GM18526 (cell line): ENCODE measurements around the gene SCAND1.

Source experiments
- POLR2A ChIP-seq: IDR thresholded peaks from 3 replicates; pipeline ENCODE4 v1.6.1; 2011; ENCODE audit not compliant: insufficient read length; ENCODE audit errors: extremely low read depth

SCAND1 gene

GRCh38 chr20:35971981-35972380 is 17.7 kb upstream of the SCAND1 start:
- TF ChIP-seq POLR2A = no peak

GRCh38 chr20:35968930-35969329 is 14.6 kb upstream of the SCAND1 start:
- no peak for TF ChIP-seq POLR2A

GRCh38 chr20:35967979-35968640 is 13.8 kb upstream of the SCAND1 start, which contains the start of gene CNBD2:
Gene CNBD2 (plus strand): TSS chr20:35968590. CDS start chr20:35968763, 173 bp downstream.
- TF ChIP-seq POLR2A = no peak

GRCh38 chr20:35963878-35964277 is 9.6 kb upstream of the SCAND1 start:
- no peak for TF ChIP-seq POLR2A

DNA sequence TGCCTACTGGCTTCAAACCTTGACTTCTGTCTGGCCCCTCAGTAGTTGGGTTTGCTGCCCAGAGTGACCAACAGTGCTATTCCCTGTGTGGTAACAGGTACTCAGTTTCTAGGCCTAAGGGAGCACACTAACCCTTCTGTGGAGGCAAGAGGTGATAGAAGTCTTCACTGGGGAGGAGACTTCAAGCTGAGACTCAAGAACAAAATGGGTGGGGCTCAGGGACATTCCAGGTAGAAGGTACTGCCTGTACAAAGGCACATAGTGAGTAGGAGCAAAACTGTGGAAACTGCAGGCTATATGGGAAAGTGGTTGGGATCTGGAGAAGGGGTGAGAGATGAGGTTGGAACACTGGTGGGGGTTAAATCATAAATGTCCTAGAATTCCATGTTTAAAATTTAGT is 2.3 kb upstream of the SCAND1 start:
- no peak for TF ChIP-seq POLR2A

GRCh38 chr20:35954907-35955251 is 577 bp upstream of the SCAND1 start:
- no peak for TF ChIP-seq POLR2A

- TF ChIP-seq POLR2A = no peak
These were observed 709 bp downstream of the SCAND1 start for GRCh38 chr20:35953387-35954199.

DNA sequence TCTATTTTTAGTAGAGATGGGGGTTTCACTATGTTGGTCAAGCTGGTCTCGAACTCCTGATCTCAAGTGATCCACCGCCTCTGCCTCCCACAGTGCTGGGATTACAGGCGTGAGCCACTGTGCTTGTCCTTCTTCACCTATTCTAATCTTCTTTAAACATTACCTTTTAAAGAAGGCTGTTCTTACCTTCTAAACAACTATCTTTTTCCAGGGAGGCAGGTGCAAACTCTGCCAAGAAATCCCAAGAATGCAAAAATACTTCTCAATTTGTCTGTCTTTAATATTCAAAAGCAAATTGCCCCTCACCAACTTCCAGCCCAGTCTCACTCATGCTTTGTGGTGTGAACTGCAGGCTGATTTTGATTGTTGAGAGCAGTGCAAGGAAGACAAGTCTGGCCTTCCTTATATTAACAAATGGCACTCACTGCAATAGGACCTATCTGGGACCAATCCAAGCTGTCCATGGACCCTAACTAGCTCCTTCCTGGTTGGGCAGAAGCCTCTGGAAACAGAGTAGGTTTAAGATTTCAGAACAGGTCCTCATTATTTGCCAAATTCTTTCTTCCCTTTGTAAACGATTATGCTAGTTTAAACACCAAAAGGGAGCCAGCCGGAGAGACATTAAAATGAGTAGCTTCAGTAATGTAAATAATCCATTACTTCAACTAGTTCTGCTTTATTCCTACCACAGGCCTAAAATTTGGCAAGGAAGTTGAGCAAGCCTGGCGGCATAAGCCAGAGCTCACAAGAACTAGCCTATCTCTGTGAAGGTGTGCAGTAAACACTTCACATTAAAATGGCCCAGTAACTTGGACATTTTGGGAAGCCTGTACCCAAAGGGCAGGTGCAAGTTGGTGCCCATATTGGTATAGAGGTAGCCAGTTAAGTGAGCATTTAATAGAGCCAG is 1.6 kb downstream of the SCAND1 start:
- TF ChIP-seq POLR2A = no peak

- TF ChIP-seq POLR2A = no peak
These were observed 4.2 kb downstream of the SCAND1 start for GRCh38 chr20:35950093-35950492.

DNA sequence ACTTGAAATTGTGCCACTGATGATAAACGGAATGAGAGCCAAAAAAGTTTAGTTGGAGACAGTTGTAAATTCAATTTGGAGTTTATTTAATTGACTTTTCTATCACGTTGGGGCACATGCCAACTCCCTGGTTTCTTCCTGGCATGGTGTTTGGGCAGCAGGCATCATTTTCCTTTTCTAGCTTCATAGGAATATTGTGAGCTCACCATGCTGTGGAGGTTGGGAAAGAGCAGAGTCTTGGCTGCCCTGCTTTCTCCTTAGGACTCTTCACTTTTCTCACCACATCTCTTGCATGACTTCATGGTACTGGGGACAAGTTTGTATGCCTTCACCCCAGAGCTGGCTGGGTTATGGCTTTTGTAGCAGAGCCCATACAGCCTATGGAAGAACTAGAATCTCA is 6.4 kb downstream of the SCAND1 start:
- no peak for TF ChIP-seq POLR2A

- TF ChIP-seq POLR2A = no peak
These were observed 6.8 kb downstream of the SCAND1 start for GRCh38 chr20:35947489-35947888.

- TF ChIP-seq POLR2A = no peak
These were observed 12.1 kb downstream of the SCAND1 start for GRCh38 chr20:35942243-35942642.

DNA sequence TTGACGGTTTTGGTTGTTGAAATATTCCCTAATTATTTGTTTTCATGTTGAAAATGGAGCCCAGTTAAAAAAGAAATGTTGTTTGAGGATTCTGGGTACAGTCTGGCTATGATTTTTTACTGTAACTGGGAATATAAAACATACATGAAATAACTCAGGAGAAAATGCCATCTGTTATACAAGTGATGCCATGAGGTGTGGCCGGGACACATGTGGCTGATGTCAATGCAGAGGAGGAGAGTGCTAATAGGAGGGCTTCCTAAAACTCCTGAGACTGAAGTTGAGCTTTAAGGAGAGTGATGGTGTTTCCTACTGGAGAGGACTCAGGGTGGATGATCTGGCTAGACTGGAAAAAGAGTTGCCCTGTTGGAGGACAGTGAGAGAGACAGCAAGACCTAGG is 12.7 kb downstream of the SCAND1 start:
- TF ChIP-seq POLR2A = no peak

GRCh38 chr20:35939264-35939663 is 15.0 kb downstream of the SCAND1 start:
- no peak for TF ChIP-seq POLR2A

DNA sequence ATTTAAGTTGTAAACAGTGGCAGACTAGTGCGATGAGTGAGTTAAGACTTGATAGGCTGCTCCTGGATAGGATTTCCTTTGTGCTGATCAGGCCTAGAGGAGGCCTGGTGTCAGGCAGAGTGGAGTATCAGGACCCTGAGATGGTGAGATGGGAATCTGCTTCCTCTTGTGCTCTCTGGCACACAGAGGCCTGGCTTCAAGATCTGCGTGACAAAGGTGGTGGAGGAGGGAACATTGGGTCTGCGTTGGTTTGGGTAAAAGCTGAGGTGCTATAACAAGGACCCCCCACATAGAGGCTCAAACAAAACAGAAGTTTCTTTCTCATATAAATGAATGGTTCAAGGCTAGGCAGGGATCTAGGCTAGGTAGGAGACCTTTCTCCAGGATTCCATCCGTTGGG is 20.3 kb downstream of the SCAND1 start:
- TF ChIP-seq POLR2A = no peak

DNA sequence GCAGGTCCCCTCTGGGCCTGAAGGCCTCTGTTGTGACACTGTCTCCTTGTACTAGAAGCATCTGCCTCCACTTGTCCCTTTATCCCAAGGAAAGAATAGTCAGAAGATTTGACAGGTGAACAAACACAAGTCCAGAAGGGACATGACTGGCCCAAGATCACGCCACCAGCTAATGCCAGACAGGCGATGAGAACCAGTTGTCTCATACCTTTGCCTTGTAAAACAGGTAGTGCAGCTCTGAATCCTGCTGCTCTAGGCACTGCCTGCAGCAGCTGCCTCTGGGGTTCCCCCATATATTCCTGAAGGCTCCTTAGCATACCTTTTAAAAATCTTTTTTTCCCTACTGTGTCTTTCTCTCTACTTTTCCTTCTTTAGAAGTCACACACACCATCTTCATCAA is 25.0 kb downstream of the SCAND1 start:
- TF ChIP-seq POLR2A = no peak

GRCh38 chr20:35920523-35920922 is 33.8 kb downstream of the SCAND1 start:
- no peak for TF ChIP-seq POLR2A
